Panc1 (cell line): ENCODE results near the gene ZNF345. TPM values are rescaled to one million over a fixed set of nuclear protein-coding genes. Genes with fewer than 3 reads are reported as not detected.

ENCODE experiments used
- ATAC-seq: fragments of 200-7000 bp; cut with Tn5 transposase; 2 replicates; pipeline ENCODE4 v1.9.1; 2020; ENCODE audit warnings: mild to moderate bottlenecking, moderate library complexity
- BruUV-seq: library from RNA; stranded (reverse); fragments of 400-500 nt; replicated peaks from 2 replicates; lab custom pipeline; 2021; lab: Mats Ljungman, UMichigan
- CTCF ChIA-PET: fragments of 300-600 bp; sonication (Branson Sonifier 250); formaldehyde crosslinking; loops from one replicate; lab custom pipeline; 2022; ENCODE audit warnings: antibody characterized with exemption; lab: Charles Lee
- POLR2A ChIA-PET: fragments of 300-600 bp; sonication (Branson Sonifier 250); formaldehyde crosslinking; loops from one replicate; lab custom pipeline; 2022; ENCODE audit warnings: antibody characterized with exemption; lab: Charles Lee
- DNase-seq: peaks from one replicate; pipeline ENCODE4 v3.0.0-alpha.2; 2010; ENCODE audit warnings: low read depth, low spot score
- H3K27ac ChIP-seq: 2 replicates; pipeline ENCODE4 v1.5.1; 2011; ENCODE audit warnings: mild to moderate bottlenecking, low read length, inconsistent platforms
- H3K27me3 ChIP-seq: fragments of 200-500 bp; sonication (Bioruptor generic); 2 replicates; pipeline ENCODE4 v1.6.0; 2014; ENCODE audit warnings: low read length, inconsistent platforms; ENCODE audit not compliant: control insufficient read depth, insufficient read depth
- H3K36me3 ChIP-seq: fragments of 200-500 bp; sonication (Bioruptor generic); 2 replicates; pipeline ENCODE4 v1.5.1; 2014; ENCODE audit warnings: inconsistent platforms, mild to moderate bottlenecking, low read length, moderate library complexity; ENCODE audit not compliant: control insufficient read depth, insufficient read depth
- H3K4me1 ChIP-seq: 2 replicates; pipeline ENCODE4 v1.5.1; 2011; ENCODE audit warnings: inconsistent platforms, mild to moderate bottlenecking, low read length, moderate library complexity; ENCODE audit not compliant: control insufficient read depth, insufficient read depth
- H3K4me3 ChIP-seq, 2 experiments: 2 replicates each; pipeline ENCODE4 v1.5.1; 2011 to 2012; ENCODE audit warnings: low read depth in 2 of 2, low read length in 2 of 2, mild to moderate bottlenecking in 2 of 2, inconsistent platforms in 1 of 2, moderate library complexity in 1 of 2
- H3K9me3 ChIP-seq: fragments of 200-500 bp; sonication (Bioruptor generic); 2 replicates; pipeline ENCODE4 v1.5.1; 2014; ENCODE audit warnings: low read depth, mild to moderate bottlenecking, inconsistent platforms, low read length, moderate library complexity; ENCODE audit not compliant: control insufficient read depth, insufficient read depth
- CTCF ChIP-seq: fragments of 450-650 bp; IDR thresholded peaks from 2 replicates; pipeline ENCODE4 v1.5.1; 2017; ENCODE audit warnings: mild to moderate bottlenecking
- POLR2AphosphoS5 ChIP-seq: IDR thresholded peaks from 2 replicates; pipeline ENCODE4 v1.6.1; 2012; ENCODE audit warnings: mild to moderate bottlenecking, low read depth, low read length, moderate library complexity
- REST ChIP-seq, 2 experiments: IDR thresholded peaks; 2 replicates each; pipeline ENCODE4 v1.6.1; 2011 to 2012; ENCODE audit warnings: low read depth in 2 of 2, control low read depth in 1 of 2, low read length in 1 of 2, mild to moderate bottlenecking in 1 of 2, moderate library complexity in 1 of 2; ENCODE audit not compliant: insufficient read depth in 1 of 2
- SIN3A ChIP-seq: IDR thresholded peaks from 2 replicates; pipeline ENCODE4 v1.6.1; 2012; ENCODE audit warnings: low read depth, mild to moderate bottlenecking, low read length, moderate library complexity, borderline replicate concordance; ENCODE audit not compliant: insufficient read depth
- TCF7L2 ChIP-seq: IDR thresholded peaks from 2 replicates; pipeline ENCODE4 v1.6.1; 2011; ENCODE audit warnings: mild to moderate bottlenecking, low read depth, low read length, inconsistent platforms
- in situ Hi-C: cut with HindIII; loops from 2 replicates; pipeline ENCODE4 v1.10.0; 2016; ENCODE audit warnings: low sequenced_read_pairs, low pct_unique_long_range_greater_than_20kb
- intact Hi-C: fragments of 100-400 bp; cut with micrococcal nuclease; formaldehyde crosslinking; loops from one replicate; pipeline ENCODE4 v1.10.0; 2022; ENCODE audit not compliant: unreplicated experiment
- total RNA-seq: library from RNA; stranded (reverse); gene quantifications from one replicate; pipeline ENCODE4 v1.2.1, GENCODE V29; 2021; ENCODE audit not compliant: unreplicated experiment

ZNF345 gene
- total RNA-seq, 1 experiment from 2014 or later = 3.8 TPM

- ChIA-PET POLR2A (no interaction called here), CTCF (interaction anchor here (0.7 kb wide), 2 partner anchors 49 to 79 kb away, joined by 3 read pairs; no protein-coding TSS in a partner anchor)
- H3K9me3 ChIP-seq = peaks cover 37% of the 10 kb centered on the region; the same call in 1 of the 2 replicates
- in situ Hi-C loops = no loop called here
- peaks cover 6% of the 10 kb centered on the region; the same call in 1 of the 2 replicates for H3K4me1 ChIP-seq
- ATAC-seq (peak; percentile 37; the same call in 1 of the 2 replicates), DNase-seq (peak; percentile 8)
- peak overlapping the region; percentile 64 to 86 for H3K4me3 ChIP-seq
- H3K27me3 ChIP-seq = no peaks in the 10 kb centered on the region
- H3K36me3 ChIP-seq = peaks cover 3% of the 10 kb centered on the region
- BruUV-seq = no TSS peak
- intact Hi-C loops = loop anchor here (5.0 kb wide), 1 partner anchor 65 kb away; the partner anchor contains the start of gene ZNF345
- TF ChIP-seq REST (IDR thresholded peaks at IDR 0.05; ENCODE audit: insufficient read depth in 1 of 2, low read depth in 2 of 2, low read length in 1 of 2) (no peak), CTCF (no peak), TCF7L2 (no peak), SIN3A (no peak), POLR2AphosphoS5 (no peak)
- peak overlapping the region; percentile 85 for H3K27ac ChIP-seq
Observed at GRCh38 chr19:36916991-36917390, 66.3 kb downstream of the ZNF345 start.

GRCh38 chr19:36918090-36918489, 67.4 kb downstream of the ZNF345 start:
- ChIA-PET POLR2A (no interaction called here), CTCF (no interaction called here)
- in situ Hi-C loops = no loop called here
- no peak for DNase-seq
- peaks cover 3% of the 10 kb centered on the region; the same call in 1 of the 2 replicates for H3K36me3 ChIP-seq
- BruUV-seq = no TSS peak
- ATAC-seq = no peak
- H3K9me3 ChIP-seq = peaks cover 28% of the 10 kb centered on the region; the same call in 1 of the 2 replicates
- peaks cover 6% of the 10 kb centered on the region; the same call in 1 of the 2 replicates for H3K4me1 ChIP-seq
- TF ChIP-seq CTCF = no peak
- no peak for TF ChIP-seq REST (IDR thresholded peaks at IDR 0.05; ENCODE audit: insufficient read depth in 1 of 2, low read depth in 2 of 2, low read length in 1 of 2)
- no peak for TF ChIP-seq TCF7L2
- TF ChIP-seq SIN3A = no peak
- no peak for TF ChIP-seq POLR2AphosphoS5
- no peaks in the 10 kb centered on the region for H3K27me3 ChIP-seq
- H3K27ac ChIP-seq = no peak overlapping the region
- intact Hi-C loops = loop anchor here (5.0 kb wide), 1 partner anchor 66 kb away; the partner anchor contains the start of gene ZNF345
- no peak overlapping the region for H3K4me3 ChIP-seq
